ENCODE measurements around the gene NCOR1.
"Not testable (repeated sequence)": the region's sequence is repeated elsewhere in the genome, so short reads cannot be mapped to it uniquely, and the experiment has no call there.

Gene NCOR1

GRCh38 chr17:16211590-16211989 is 3.7 kb downstream of the NCOR1 start:
- H3K4me1 ChIP-seq (ENCODE audit: control insufficient read depth in 2 of 2, insufficient read depth in 1 of 2, low read depth in 1 of 2, low read length in 2 of 2): peaks cover 3 to 6% of the 10 kb centered on the region in 2 donors
- H3K23ac ChIP-seq (ENCODE audit: low read depth, low read length, poor library complexity): no peak overlapping the region
- H3K27me3 ChIP-seq (ENCODE audit: control insufficient read depth in 3 of 3, insufficient read depth in 3 of 3, low read depth in 1 of 3, low read length in 3 of 3): no peaks in the 10 kb centered on the region
- no peak overlapping the region for H3K9ac ChIP-seq (ENCODE audit: low read depth, low read length, poor library complexity)
- no peak overlapping the region for H4K8ac ChIP-seq (ENCODE audit: low read depth, low read length)
- no peak overlapping the region for H2AK5ac ChIP-seq (ENCODE audit: low read depth, low read length)
- H3K79me1 ChIP-seq (ENCODE audit: low read depth, low read length): peaks cover 3% of the 10 kb centered on the region
- peaks cover 0 to 6% of the 10 kb centered on the region in 2 donors for H3K9me3 ChIP-seq (replicated peaks in 1 of 2; ENCODE audit: control insufficient read depth in 2 of 2, insufficient read depth in 1 of 2, low read depth in 1 of 2, low read length in 2 of 2)
- H2BK5ac ChIP-seq (ENCODE audit: low read length): no peak overlapping the region
- no peak overlapping the region for H2BK15ac ChIP-seq (ENCODE audit: low read length)
- no peak overlapping the region for H4K91ac ChIP-seq (ENCODE audit: low read depth, low read length, poor library complexity)
- DNase-seq (ENCODE audit: low spot score): no peak
- no peak overlapping the region for H2BK12ac ChIP-seq (ENCODE audit: low read length)
- no peak overlapping the region for H3K14ac ChIP-seq (ENCODE audit: low read length)
- no peak overlapping the region for H2BK120ac ChIP-seq (ENCODE audit: low read depth, low read length)
- H2AFZ ChIP-seq (ENCODE audit: low read length): no peak overlapping the region
- WGBS, 2 donors (ENCODE audit: extremely low coverage in 2 of 2, insufficient read length in 2 of 2, insufficient replicate concordance in 1 of 2): no CpG with 5 or more reads among the region's 3 CpGs
- H3K18ac ChIP-seq (ENCODE audit: low read length): no peak overlapping the region
- H3K4me2 ChIP-seq (ENCODE audit: insufficient read depth, low read length, poor library complexity, severe bottlenecking): no peak overlapping the region
- H3K4me3 ChIP-seq (ENCODE audit: low read length in 2 of 2): no peak overlapping the region
- no peak overlapping the region for H3K4ac ChIP-seq (ENCODE audit: low read length)
- no peak overlapping the region for H3K27ac ChIP-seq (replicated peaks; ENCODE audit: low read length)
- H3K36me3 ChIP-seq (replicated peaks in 1 of 2; ENCODE audit: control insufficient read depth in 2 of 2, insufficient read depth in 2 of 2, low read length in 2 of 2): peaks cover 0 to 2% of the 10 kb centered on the region in 2 donors

- H3K14ac ChIP-seq (ENCODE audit: low read length); H3K18ac ChIP-seq (ENCODE audit: low read length); H2BK12ac ChIP-seq (ENCODE audit: low read length); H3K27ac ChIP-seq (replicated peaks; ENCODE audit: low read length); H3K4me2 ChIP-seq (ENCODE audit: insufficient read depth, low read length, poor library complexity, severe bottlenecking); H3K36me3 ChIP-seq (replicated peaks in 1 of 2; ENCODE audit: control insufficient read depth in 2 of 2, insufficient read depth in 2 of 2, low read length in 2 of 2); H2AFZ ChIP-seq (ENCODE audit: low read length); H3K9me3 ChIP-seq (replicated peaks in 1 of 2; ENCODE audit: control insufficient read depth in 2 of 2, insufficient read depth in 1 of 2, low read depth in 1 of 2, low read length in 2 of 2); DNase-seq (ENCODE audit: low spot score); H3K23ac ChIP-seq (ENCODE audit: low read depth, low read length, poor library complexity); H4K8ac ChIP-seq (ENCODE audit: low read depth, low read length); H2BK5ac ChIP-seq (ENCODE audit: low read length); H2BK120ac ChIP-seq (ENCODE audit: low read depth, low read length); H4K91ac ChIP-seq (ENCODE audit: low read depth, low read length, poor library complexity); H3K27me3 ChIP-seq (ENCODE audit: control insufficient read depth in 3 of 3, insufficient read depth in 3 of 3, low read depth in 1 of 3, low read length in 3 of 3); H3K9ac ChIP-seq (ENCODE audit: low read depth, low read length, poor library complexity); H3K4ac ChIP-seq (ENCODE audit: low read length); H3K79me1 ChIP-seq (ENCODE audit: low read depth, low read length); H3K4me1 ChIP-seq (ENCODE audit: control insufficient read depth in 2 of 2, insufficient read depth in 1 of 2, low read depth in 1 of 2, low read length in 2 of 2); H3K4me3 ChIP-seq (ENCODE audit: low read length in 2 of 2); H2AK5ac ChIP-seq (ENCODE audit: low read depth, low read length); H2BK15ac ChIP-seq (ENCODE audit: low read length): not testable (repeated sequence)
- WGBS, 2 donors (ENCODE audit: extremely low coverage in 2 of 2, insufficient read length in 2 of 2, insufficient replicate concordance in 1 of 2): no CpG with 5 or more reads among the region's 6 CpGs
Observed at GRCh38 chr17:16204763-16205162, 10.6 kb downstream of the NCOR1 start.

GRCh38 chr17:16202554-16203500 is 12.5 kb downstream of the NCOR1 start:
- H3K27me3 ChIP-seq (ENCODE audit: control insufficient read depth in 3 of 3, insufficient read depth in 3 of 3, low read depth in 1 of 3, low read length in 3 of 3); H2BK15ac ChIP-seq (ENCODE audit: low read length); H3K27ac ChIP-seq (replicated peaks; ENCODE audit: low read length); H4K91ac ChIP-seq (ENCODE audit: low read depth, low read length, poor library complexity); H3K4me3 ChIP-seq (ENCODE audit: low read length in 2 of 2); H3K79me1 ChIP-seq (ENCODE audit: low read depth, low read length); H3K36me3 ChIP-seq (replicated peaks in 1 of 2; ENCODE audit: control insufficient read depth in 2 of 2, insufficient read depth in 2 of 2, low read length in 2 of 2); H3K9me3 ChIP-seq (replicated peaks in 1 of 2; ENCODE audit: control insufficient read depth in 2 of 2, insufficient read depth in 1 of 2, low read depth in 1 of 2, low read length in 2 of 2); H3K18ac ChIP-seq (ENCODE audit: low read length); H2BK5ac ChIP-seq (ENCODE audit: low read length); H4K8ac ChIP-seq (ENCODE audit: low read depth, low read length); H2BK120ac ChIP-seq (ENCODE audit: low read depth, low read length); DNase-seq (ENCODE audit: low spot score); H3K4ac ChIP-seq (ENCODE audit: low read length); H2AK5ac ChIP-seq (ENCODE audit: low read depth, low read length); H2AFZ ChIP-seq (ENCODE audit: low read length); H3K4me2 ChIP-seq (ENCODE audit: insufficient read depth, low read length, poor library complexity, severe bottlenecking); H2BK12ac ChIP-seq (ENCODE audit: low read length); H3K9ac ChIP-seq (ENCODE audit: low read depth, low read length, poor library complexity); H3K4me1 ChIP-seq (ENCODE audit: control insufficient read depth in 2 of 2, insufficient read depth in 1 of 2, low read depth in 1 of 2, low read length in 2 of 2); H3K14ac ChIP-seq (ENCODE audit: low read length); H3K23ac ChIP-seq (ENCODE audit: low read depth, low read length, poor library complexity): not testable (repeated sequence)
- no CpG with 5 or more reads among the region's 5 CpGs for WGBS, 2 donors (ENCODE audit: extremely low coverage in 2 of 2, insufficient read length in 2 of 2, insufficient replicate concordance in 1 of 2)

GRCh38 chr17:16201693-16202131 is 13.6 kb downstream of the NCOR1 start:
- not testable (repeated sequence) for H3K23ac ChIP-seq (ENCODE audit: low read depth, low read length, poor library complexity); H3K9ac ChIP-seq (ENCODE audit: low read depth, low read length, poor library complexity); H4K8ac ChIP-seq (ENCODE audit: low read depth, low read length); H3K79me1 ChIP-seq (ENCODE audit: low read depth, low read length); H3K18ac ChIP-seq (ENCODE audit: low read length); H2AFZ ChIP-seq (ENCODE audit: low read length); DNase-seq (ENCODE audit: low spot score); H3K27me3 ChIP-seq (ENCODE audit: control insufficient read depth in 3 of 3, insufficient read depth in 3 of 3, low read depth in 1 of 3, low read length in 3 of 3); H3K4me3 ChIP-seq (ENCODE audit: low read length in 2 of 2); H3K4me1 ChIP-seq (ENCODE audit: control insufficient read depth in 2 of 2, insufficient read depth in 1 of 2, low read depth in 1 of 2, low read length in 2 of 2); H2BK12ac ChIP-seq (ENCODE audit: low read length); H2BK120ac ChIP-seq (ENCODE audit: low read depth, low read length); H2BK15ac ChIP-seq (ENCODE audit: low read length); H3K14ac ChIP-seq (ENCODE audit: low read length); H2BK5ac ChIP-seq (ENCODE audit: low read length); H2AK5ac ChIP-seq (ENCODE audit: low read depth, low read length); H3K27ac ChIP-seq (replicated peaks; ENCODE audit: low read length); H3K36me3 ChIP-seq (replicated peaks in 1 of 2; ENCODE audit: control insufficient read depth in 2 of 2, insufficient read depth in 2 of 2, low read length in 2 of 2); H3K9me3 ChIP-seq (replicated peaks in 1 of 2; ENCODE audit: control insufficient read depth in 2 of 2, insufficient read depth in 1 of 2, low read depth in 1 of 2, low read length in 2 of 2); H4K91ac ChIP-seq (ENCODE audit: low read depth, low read length, poor library complexity); H3K4me2 ChIP-seq (ENCODE audit: insufficient read depth, low read length, poor library complexity, severe bottlenecking); H3K4ac ChIP-seq (ENCODE audit: low read length)
- no CpG with 5 or more reads among the region's 13 CpGs for WGBS, 2 donors (ENCODE audit: extremely low coverage in 2 of 2, insufficient read length in 2 of 2, insufficient replicate concordance in 1 of 2)
